Osteoblast (primary cell): ENCODE results near the gene EPHA7. TPM values are rescaled to one million over a fixed set of nuclear protein-coding genes. Genes with fewer than 3 reads are reported as not detected.

Experiments
- DNase-seq: peaks from one replicate; pipeline ENCODE4 v3.0.0; 2011; ENCODE audit warnings: low spot score, mixed read lengths; ENCODE audit not compliant: insufficient read length; ENCODE audit errors: missing footprints
- H2AFZ ChIP-seq: 2 replicates; pipeline ENCODE4 v1.6.0; 2011; ENCODE audit warnings: mild to moderate bottlenecking, low read length
- H3K27ac ChIP-seq: 2 replicates; pipeline ENCODE4 v1.5.1; 2011; ENCODE audit warnings: mild to moderate bottlenecking, low read depth, low read length, moderate library complexity
- H3K27me3 ChIP-seq: 2 replicates; pipeline ENCODE4 v1.6.0; 2012; ENCODE audit warnings: mild to moderate bottlenecking, control low read depth, inconsistent platforms, low read length, moderate library complexity; ENCODE audit not compliant: insufficient read depth
- H3K36me3 ChIP-seq: 2 replicates; pipeline ENCODE4 v1.5.1; 2011; ENCODE audit warnings: mild to moderate bottlenecking, low read length, control low read depth, moderate library complexity; ENCODE audit not compliant: insufficient read depth
- H3K4me1 ChIP-seq: 2 replicates; pipeline ENCODE4 v1.5.1; 2011; ENCODE audit warnings: mild to moderate bottlenecking, low read length, control low read depth, moderate library complexity; ENCODE audit not compliant: insufficient read depth
- H3K4me2 ChIP-seq: 2 replicates; pipeline ENCODE4 v1.6.0; 2011; ENCODE audit warnings: mild to moderate bottlenecking, low read length; ENCODE audit not compliant: insufficient read depth
- H3K4me3 ChIP-seq: fragments of 200-600 bp; sonication (generic); 3 replicates; pipeline ENCODE4 v1.5.1; 2012; ENCODE audit warnings: mild to moderate bottlenecking, low read length, inconsistent platforms; ENCODE audit not compliant: insufficient read depth
- H3K79me2 ChIP-seq: 2 replicates; pipeline ENCODE4 v1.6.0; 2012; ENCODE audit warnings: mild to moderate bottlenecking, low read length, control low read depth, inconsistent platforms; ENCODE audit not compliant: insufficient read depth
- H3K9me3 ChIP-seq: 2 replicates; pipeline ENCODE4 v1.5.1; 2011; ENCODE audit warnings: low read depth, low read length, control low read depth
- H4K20me1 ChIP-seq: 2 replicates; pipeline ENCODE4 v1.6.0; 2012; ENCODE audit warnings: mild to moderate bottlenecking, low read length, control low read depth; ENCODE audit not compliant: insufficient read depth
- total RNA-seq: library from RNA; depleted of rRNA; stranded (reverse); fragments of >200 nt; gene quantifications from 2 replicates; pipeline ENCODE4 v1.2.3, GENCODE V29; 2012
- TF ChIP-seq, protein P1 (sequence below): IDR thresholded peaks from 2 replicates; pipeline ENCODE4 v1.5.1; 2011; ENCODE audit warnings: mild to moderate bottlenecking, low read depth, low read length, moderate library complexity; ENCODE audit errors: extremely low read depth

EPHA7 gene
- total RNA-seq, 1 donor: not detected

DNA sequence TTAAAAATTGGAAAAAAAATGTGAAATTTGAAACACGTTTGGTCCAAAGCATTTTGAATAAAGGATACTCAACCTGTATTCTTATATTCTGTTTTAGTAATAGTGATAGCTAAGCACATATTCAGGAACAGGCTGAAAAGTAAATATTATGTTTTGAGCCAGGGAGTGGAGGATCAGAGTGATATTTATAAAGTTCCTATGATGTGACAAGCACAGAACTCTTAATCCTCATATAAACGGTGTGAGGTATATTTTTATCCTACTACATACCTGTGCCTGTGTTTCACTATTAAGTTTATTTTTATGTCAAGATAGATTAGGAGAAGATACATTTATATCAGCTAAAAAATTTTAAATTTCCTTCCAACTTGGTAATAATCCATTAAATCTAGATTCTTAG, 225.5 kb downstream of the EPHA7 start:
- Histone ChIP-seq H3K4me1 (no peaks in the 10 kb centered on the region), H3K36me3 (no peaks in the 10 kb centered on the region), H3K27me3 (no peaks in the 10 kb centered on the region), H3K79me2 (no peaks in the 10 kb centered on the region), H3K27ac (no peak overlapping the region), H3K4me2 (no peak overlapping the region), H3K9me3 (no peaks in the 10 kb centered on the region), H2AFZ (no peak overlapping the region), H4K20me1 (no peaks in the 10 kb centered on the region), H3K4me3 (no peak overlapping the region)
- DNase-seq: no peak
- TF ChIP-seq, protein P1, sequence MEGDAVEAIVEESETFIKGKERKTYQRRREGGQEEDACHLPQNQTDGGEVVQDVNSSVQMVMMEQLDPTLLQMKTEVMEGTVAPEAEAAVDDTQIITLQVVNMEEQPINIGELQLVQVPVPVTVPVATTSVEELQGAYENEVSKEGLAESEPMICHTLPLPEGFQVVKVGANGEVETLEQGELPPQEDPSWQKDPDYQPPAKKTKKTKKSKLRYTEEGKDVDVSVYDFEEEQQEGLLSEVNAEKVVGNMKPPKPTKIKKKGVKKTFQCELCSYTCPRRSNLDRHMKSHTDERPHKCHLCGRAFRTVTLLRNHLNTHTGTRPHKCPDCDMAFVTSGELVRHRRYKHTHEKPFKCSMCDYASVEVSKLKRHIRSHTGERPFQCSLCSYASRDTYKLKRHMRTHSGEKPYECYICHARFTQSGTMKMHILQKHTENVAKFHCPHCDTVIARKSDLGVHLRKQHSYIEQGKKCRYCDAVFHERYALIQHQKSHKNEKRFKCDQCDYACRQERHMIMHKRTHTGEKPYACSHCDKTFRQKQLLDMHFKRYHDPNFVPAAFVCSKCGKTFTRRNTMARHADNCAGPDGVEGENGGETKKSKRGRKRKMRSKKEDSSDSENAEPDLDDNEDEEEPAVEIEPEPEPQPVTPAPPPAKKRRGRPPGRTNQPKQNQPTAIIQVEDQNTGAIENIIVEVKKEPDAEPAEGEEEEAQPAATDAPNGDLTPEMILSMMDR: no peak
